Endothelial cell (in vitro differentiated cells): Measurements from ENCODE around the gene SMARCA1. TPM values are rescaled to one million over a fixed set of nuclear protein-coding genes. Genes with fewer than 3 reads are reported as not detected.

Experiments
- DNase-seq: peaks from one replicate; pipeline ENCODE4 v3.0.0; 2021; ENCODE audit warnings: low spot score
- H3K27ac Mint-ChIP-seq: one replicate; pipeline ENCODE4 v1.8.0; 2021; ENCODE audit warnings: mixed read lengths, inconsistent platforms; ENCODE audit not compliant: unreplicated experiment
- H3K27me3 Mint-ChIP-seq: one replicate; pipeline ENCODE4 v1.8.0; 2021; ENCODE audit warnings: mild to moderate bottlenecking, moderate library complexity, mixed read lengths, inconsistent platforms; ENCODE audit not compliant: unreplicated experiment
- H3K36me3 Mint-ChIP-seq: one replicate; pipeline ENCODE4 v1.8.0; 2021; ENCODE audit warnings: mild to moderate bottlenecking, low read depth, mixed read lengths, inconsistent platforms; ENCODE audit not compliant: unreplicated experiment
- H3K4me1 Mint-ChIP-seq: one replicate; pipeline ENCODE4 v1.8.0; 2021; ENCODE audit warnings: mild to moderate bottlenecking, mixed read lengths, inconsistent platforms; ENCODE audit not compliant: unreplicated experiment
- H3K4me3 Mint-ChIP-seq: one replicate; pipeline ENCODE4 v1.8.0; 2021; ENCODE audit warnings: mild to moderate bottlenecking, mixed read lengths, inconsistent platforms; ENCODE audit not compliant: unreplicated experiment
- H3K9me3 Mint-ChIP-seq: one replicate; pipeline ENCODE4 v1.8.0; 2021; ENCODE audit warnings: mixed read lengths, inconsistent platforms; ENCODE audit not compliant: unreplicated experiment
- CTCF ChIP-seq: fragments of 200-600 bp; sonication (generic); IDR thresholded peaks from one replicate; pipeline ENCODE4 v1.5.0; 2021; ENCODE audit warnings: antibody characterized with exemption; ENCODE audit not compliant: unreplicated experiment
- total RNA-seq: library from RNA; stranded (reverse); fragmentation: NEBNext Ultra II Directional; extraction: Animal tissue kit (Norgen Biotek cat#: 25700); gene quantifications from one replicate; pipeline ENCODE4 v1.2.1, GENCODE V29; 2021; ENCODE audit not compliant: unreplicated experiment

SMARCA1 gene
- total RNA-seq, 1 donor from 2014 or later, result 61.1 TPM

GRCh38 chrX:129472116-129472515 lies 51.2 kb downstream of the SMARCA1 start:
- Mint-ChIP-seq H3K27me3 (no peaks in the 10 kb centered on the region), H3K36me3 (peaks cover 6% of the 10 kb centered on the region), H3K4me3 (no peak overlapping the region), H3K27ac (no peak overlapping the region), H3K9me3 (no peaks in the 10 kb centered on the region), H3K4me1 (no peaks in the 10 kb centered on the region)
- DNase-seq, result no peak
- no peak for TF ChIP-seq CTCF

GRCh38 chrX:129462707-129463106 lies 60.6 kb downstream of the SMARCA1 start:
- H3K36me3 Mint-ChIP-seq, result no peaks in the 10 kb centered on the region
- H3K27me3 Mint-ChIP-seq, result no peaks in the 10 kb centered on the region
- H3K4me1 Mint-ChIP-seq, result no peaks in the 10 kb centered on the region
- TF ChIP-seq CTCF, result no peak
- H3K9me3 Mint-ChIP-seq, result no peaks in the 10 kb centered on the region
- no peak overlapping the region for H3K27ac Mint-ChIP-seq
- no peak overlapping the region for H3K4me3 Mint-ChIP-seq
- DNase-seq, result no peak

GRCh38 chrX:129461801-129462456 lies 61.4 kb downstream of the SMARCA1 start:
- Mint-ChIP-seq H3K4me3 (no peak overlapping the region), H3K27me3 (no peaks in the 10 kb centered on the region), H3K27ac (no peak overlapping the region), H3K9me3 (no peaks in the 10 kb centered on the region), H3K36me3 (no peaks in the 10 kb centered on the region), H3K4me1 (no peaks in the 10 kb centered on the region)
- no peak for TF ChIP-seq CTCF
- DNase-seq, result no peak

GRCh38 chrX:129452523-129452922 lies 70.8 kb downstream of the SMARCA1 start:
- H3K27me3 Mint-ChIP-seq, result peaks cover 1% of the 10 kb centered on the region
- no peak for TF ChIP-seq CTCF
- DNase-seq, result no peak
- H3K4me3 Mint-ChIP-seq, result no peak overlapping the region
- H3K27ac Mint-ChIP-seq, result no peak overlapping the region
- peaks cover 3% of the 10 kb centered on the region for H3K36me3 Mint-ChIP-seq
- no peaks in the 10 kb centered on the region for H3K9me3 Mint-ChIP-seq
- H3K4me1 Mint-ChIP-seq, result no peaks in the 10 kb centered on the region

- H3K4me1 Mint-ChIP-seq, result no peaks in the 10 kb centered on the region
- no peaks in the 10 kb centered on the region for H3K36me3 Mint-ChIP-seq
- H3K27me3 Mint-ChIP-seq, result peaks cover 1% of the 10 kb centered on the region
- H3K27ac Mint-ChIP-seq, result no peak overlapping the region
- no peak for TF ChIP-seq CTCF
- no peak for DNase-seq
- no peaks in the 10 kb centered on the region for H3K9me3 Mint-ChIP-seq
- no peak overlapping the region for H3K4me3 Mint-ChIP-seq
Measured at GRCh38 chrX:129450123-129450522, 73.2 kb downstream of the SMARCA1 start.
